Heart left ventricle (tissue), 16 donors: ENCODE measurements around the gene FAM161B. TPM values are rescaled to one million over a fixed set of nuclear protein-coding genes. Genes with fewer than 3 reads are reported as not detected.
"Not testable (repeated sequence)": the region's sequence is repeated elsewhere in the genome, so short reads cannot be mapped to it uniquely, and the experiment has no call there.

Experiments
- ATAC-seq, 4 donors: fragments of 200-7000 bp; cut with Tn5 transposase; one replicate each; pipeline ENCODE4 v1.9.1; 2020 to 2022; ENCODE audit warnings: moderate library complexity in 4 of 4, mild to moderate bottlenecking in 3 of 4, moderate number of reproducible peaks in 1 of 4
- DNase-seq, 5 donors: peaks; one replicate each; pipeline ENCODE4 v3.0.0-alpha.2; 2020
- H3K27ac ChIP-seq, 12 donors: fragments of 200-600 bp; sonication (generic) in 4 of 12; one replicate each; pipeline versions ENCODE4 v1.5.0 to v1.8.0; 2016 to 2022; ENCODE audit warnings: mild to moderate bottlenecking in 2 of 12
- H3K27me3 ChIP-seq, 9 donors: fragments of 200-600 bp; sonication (generic) in 2 of 9; one replicate each; pipeline versions ENCODE4 v1.5.1 to v1.8.0; 2016 to 2022; ENCODE audit warnings: mild to moderate bottlenecking in 3 of 9
- H3K36me3 ChIP-seq, 9 donors: fragments of 200-600 bp; sonication (generic) in 2 of 9; one replicate each; pipeline versions ENCODE4 v1.5.0 to v1.8.0; 2018 to 2022; ENCODE audit warnings: mild to moderate bottlenecking in 2 of 9
- H3K4me1 ChIP-seq, 12 donors: fragments of 200-600 bp; sonication (generic) in 4 of 12; one replicate each; pipeline versions ENCODE4 v1.5.0 to v1.8.0; 2016 to 2022; ENCODE audit warnings: mild to moderate bottlenecking in 3 of 12
- H3K4me3 ChIP-seq, 12 donors: fragments of 200-600 bp; sonication (generic) in 4 of 12; one replicate each; pipeline versions ENCODE4 v1.5.0 to v1.8.0; 2017 to 2022; ENCODE audit warnings: mild to moderate bottlenecking in 9 of 12, moderate library complexity in 4 of 12
- H3K9me3 ChIP-seq, 12 donors: fragments of 200-600 bp; sonication (generic) in 4 of 12; one replicate each; pipeline versions ENCODE4 v1.5.0 to v1.8.0; 2016 to 2022; ENCODE audit warnings: mild to moderate bottlenecking in 1 of 12
- POLR2A ChIP-seq, 2 donors: fragments of 450-650 bp; IDR thresholded peaks; one replicate each; pipeline ENCODE4 v1.6.1; 2017; ENCODE audit warnings: antibody characterized with exemption in 2 of 2, mild to moderate bottlenecking in 2 of 2, moderate library complexity in 2 of 2
- WGBS, 4 donors: extraction: QIAGEN DNeasy Blood & Tissue Kit in 2 of 4; methylation state at CpG; one replicate each; pipeline versions ENCODE4 v1.1.5 to v1.1.7; 2013 to 2018; 5-methylcytosine and 5-hydroxymethylcytosine counted together
- intact Hi-C, 10 donors: fragments of 100-400 bp; cut with DNase I; formaldehyde crosslinking; loops; one replicate each; pipeline versions ENCODE4 v1.11.1 to v1.14.2; 2022
- polyA plus RNA-seq, 2 donors: library from polyadenylated mRNA; stranded (reverse); fragments of 200-250 nt; gene quantifications; one replicate each; pipeline ENCODE4 v1.2.3, GENCODE V29; 2013
- total RNA-seq, 9 donors: library from RNA; depleted of rRNA in 2 of 9; stranded (reverse); fragments of >200 nt in 2 of 9; fragmentation: NEBNext Ultra II Directional in 3 of 9; extraction: Animal tissue kit (Norgen Biotek cat#: 25700) in 3 of 9; gene quantifications; one replicate each; pipeline versions ENCODE4 v1.1.0 to v1.2.4, GENCODE V29; 2016 to 2023
- TF ChIP-seq, protein P1 (sequence below), 12 donors: fragments of 200-600 bp; sonication (generic) in 4 of 12; IDR thresholded peaks; one replicate each; pipeline versions ENCODE4 v1.5.0 to v1.8.0; 2018 to 2022; ENCODE audit warnings: antibody characterized with exemption in 12 of 12, mild to moderate bottlenecking in 5 of 12
- donor health status: ischemic (EF 13 %, LVEDD 7.1; RV severe dilation, severe dysfunction).
- donor health status: healthy with polysubstance abuse.
- donor health status: DM: no; HTN: yes; CAD: no.
- donor health status: DM: no; HTN: no; CAD: no.
- donor health status: ischemic (EF 25% LVEDD 6.9; RV normal size, moderate dysfunction).
- donor health status: ischemic (EF 25% LVEDD 5.7; RV mildly dilated, moderate dysfunction).
- donor health status: healthy.
- donor health status: DM: yes; HTN: yes; CAD: no.
- donor health status: ischemic (EF 35%, LVEDD 5.7; RV mildly dilated, moderate dysfunction).
- donor health status: nonischemic (EF 11% LVEDD 7.7; RV severe dilation, severe dysfunction).
- donor health status: DM: yes; HTN: yes; CAD: no.
- donor health status: PGD.
- donor health status: ischemic (EF 29% LVEDD 5.4; RV normal size, mild dysfunction).
- donor health status: nonischemic (EF 23%, LVEDD 6.1; RV moderate dilation, normal function).

Gene FAM161B
- total and polyA plus RNA-seq, 11 donors, result 1.9 to 6.5 (median 3.6) TPM

DNA sequence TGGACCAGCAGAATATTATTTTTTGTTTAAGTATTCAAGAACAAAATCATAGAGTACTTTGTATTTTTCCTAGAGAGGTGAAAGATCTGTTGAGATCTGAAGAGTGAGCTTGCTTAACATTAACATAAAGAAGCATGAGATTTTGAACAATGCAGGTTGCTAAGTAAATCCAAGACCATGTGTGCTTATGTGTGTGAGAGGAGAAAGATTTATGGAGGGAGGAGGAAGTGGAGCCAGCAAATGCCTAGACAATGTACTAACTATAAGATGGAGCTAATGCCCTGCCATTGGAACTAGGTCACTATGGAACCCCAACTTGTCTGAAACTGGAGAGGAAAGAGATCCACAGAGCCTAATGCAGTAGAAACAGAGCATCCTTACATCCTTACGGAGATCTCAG lies 13.3 kb downstream of the FAM161B start:
- DNase-seq (no peak), ATAC-seq (no peak)
- Histone ChIP-seq H3K27me3 (no peaks in the 10 kb centered on the region), H3K9me3 (no peaks in the 10 kb centered on the region), H3K36me3 (peaks cover 0 to 98% (median 74%) of the 10 kb centered on the region in 9 donors), H3K4me3 (no peak overlapping the region), H3K27ac (no peak overlapping the region), H3K4me1 (no peaks in the 10 kb centered on the region)
- intact Hi-C loops, result no loop called here
- TF ChIP-seq, protein P1, sequence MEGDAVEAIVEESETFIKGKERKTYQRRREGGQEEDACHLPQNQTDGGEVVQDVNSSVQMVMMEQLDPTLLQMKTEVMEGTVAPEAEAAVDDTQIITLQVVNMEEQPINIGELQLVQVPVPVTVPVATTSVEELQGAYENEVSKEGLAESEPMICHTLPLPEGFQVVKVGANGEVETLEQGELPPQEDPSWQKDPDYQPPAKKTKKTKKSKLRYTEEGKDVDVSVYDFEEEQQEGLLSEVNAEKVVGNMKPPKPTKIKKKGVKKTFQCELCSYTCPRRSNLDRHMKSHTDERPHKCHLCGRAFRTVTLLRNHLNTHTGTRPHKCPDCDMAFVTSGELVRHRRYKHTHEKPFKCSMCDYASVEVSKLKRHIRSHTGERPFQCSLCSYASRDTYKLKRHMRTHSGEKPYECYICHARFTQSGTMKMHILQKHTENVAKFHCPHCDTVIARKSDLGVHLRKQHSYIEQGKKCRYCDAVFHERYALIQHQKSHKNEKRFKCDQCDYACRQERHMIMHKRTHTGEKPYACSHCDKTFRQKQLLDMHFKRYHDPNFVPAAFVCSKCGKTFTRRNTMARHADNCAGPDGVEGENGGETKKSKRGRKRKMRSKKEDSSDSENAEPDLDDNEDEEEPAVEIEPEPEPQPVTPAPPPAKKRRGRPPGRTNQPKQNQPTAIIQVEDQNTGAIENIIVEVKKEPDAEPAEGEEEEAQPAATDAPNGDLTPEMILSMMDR (IDR thresholded peaks at IDR 0.05), result no peak
- TF ChIP-seq POLR2A (IDR thresholded peaks at IDR 0.05), result no peak
- 98 to 100% (median 99%) methylated on average over 1 of the region's 1 CpG for WGBS, 4 donors

GRCh38 chr14:73935666-73936065 lies 14.2 kb downstream of the FAM161B start:
- Histone ChIP-seq H3K9me3 (no peaks in the 10 kb centered on the region), H3K36me3 (peaks cover 0 to 98% (median 78%) of the 10 kb centered on the region in 9 donors), H3K4me3 (no peak overlapping the region), H3K27me3 (no peaks in the 10 kb centered on the region), H3K27ac (no peak overlapping the region), H3K4me1 (no peaks in the 10 kb centered on the region)
- 86 to 89% (median 87%) methylated on average over 2 of the region's 2 CpGs for WGBS, 4 donors
- DNase-seq, result no peak
- TF ChIP-seq, protein P1 (IDR thresholded peaks at IDR 0.05), result peak in 2 of 12 donors; percentile 4 to 21
- TF ChIP-seq POLR2A (IDR thresholded peaks at IDR 0.05), result no peak
- ATAC-seq, result no peak
- intact Hi-C loops, result no loop called here

- Histone ChIP-seq H3K4me1 (no peaks in the 10 kb centered on the region), H3K9me3 (no peaks in the 10 kb centered on the region), H3K4me3 (no peak overlapping the region), H3K27ac (no peak overlapping the region), H3K36me3 (peaks cover 0 to 100% (median 94%) of the 10 kb centered on the region in 9 donors), H3K27me3 (no peaks in the 10 kb centered on the region)
- no peak for DNase-seq
- intact Hi-C loops, result no loop called here
- ATAC-seq, result no peak
- WGBS, 4 donors, result 86 to 96% (median 87%) methylated on average over 5 of the region's 5 CpGs
- no peak for TF ChIP-seq POLR2A (IDR thresholded peaks at IDR 0.05)
- TF ChIP-seq, protein P1 (IDR thresholded peaks at IDR 0.05), result no peak
Observed at GRCh38 chr14:73924337-73924736, 25.6 kb downstream of the FAM161B start.

GRCh38 chr14:73919457-73919856 lies 30.4 kb downstream of the FAM161B start:
- H3K27ac ChIP-seq, H3K4me1 ChIP-seq, H3K4me3 ChIP-seq, H3K27me3 ChIP-seq, ATAC-seq, intact Hi-C loops, H3K9me3 ChIP-seq, DNase-seq: not testable (repeated sequence)
- WGBS, 4 donors, result 96 to 98% (median 97%) methylated on average over 2 of the region's 2 CpGs
- peaks cover 0 to 94% (median 83%) of the 10 kb centered on the region in 9 donors for H3K36me3 ChIP-seq

DNA sequence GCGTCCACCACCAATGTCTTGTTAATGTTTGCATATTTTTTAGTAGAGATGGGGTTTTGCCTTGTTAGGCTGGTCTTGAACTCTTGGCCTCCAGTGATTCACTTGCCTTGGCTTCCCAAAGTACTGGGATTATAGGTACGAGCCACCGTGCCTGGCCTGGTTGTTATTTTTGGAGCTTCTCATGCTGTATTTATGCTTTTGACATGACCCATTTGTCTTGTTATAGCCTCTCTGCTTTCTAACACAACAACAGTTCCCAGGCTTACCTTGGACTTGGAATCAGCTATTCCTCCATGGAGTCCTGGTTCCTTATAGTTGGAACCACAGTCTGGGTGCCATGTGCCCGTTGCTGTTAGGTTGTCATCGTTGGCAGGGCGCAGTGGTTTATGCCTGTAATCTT lies 33.6 kb downstream of the FAM161B start:
- Histone ChIP-seq H3K27ac (no peak overlapping the region), H3K27me3 (no peaks in the 10 kb centered on the region), H3K4me3 (no peak overlapping the region), H3K36me3 (peaks cover 0 to 92% (median 77%) of the 10 kb centered on the region in 9 donors), H3K9me3 (peaks cover 0 to 9% (median 0%) of the 10 kb centered on the region in 12 donors), H3K4me1 (no peaks in the 10 kb centered on the region)
- 75 to 83% (median 81%) methylated on average over 6 of the region's 6 CpGs for WGBS, 4 donors
- intact Hi-C loops, result no loop called here
- ATAC-seq (no peak), DNase-seq (no peak)
- no peak for TF ChIP-seq POLR2A (IDR thresholded peaks at IDR 0.05)
- TF ChIP-seq, protein P1 (IDR thresholded peaks at IDR 0.05), result no peak
